ENCODE measurements around the gene CAMSAP3.

GRCh38 chr19:7596211-7596937 lies 711 bp downstream of the CAMSAP3 start:
- TF ChIP-seq CTCF (IDR thresholded peaks at IDR 0.05) (no peak), POLR2A (IDR thresholded peaks at IDR 0.05) (no peak)
